ENCODE data around the gene CPZ.

Gene CPZ

DNA sequence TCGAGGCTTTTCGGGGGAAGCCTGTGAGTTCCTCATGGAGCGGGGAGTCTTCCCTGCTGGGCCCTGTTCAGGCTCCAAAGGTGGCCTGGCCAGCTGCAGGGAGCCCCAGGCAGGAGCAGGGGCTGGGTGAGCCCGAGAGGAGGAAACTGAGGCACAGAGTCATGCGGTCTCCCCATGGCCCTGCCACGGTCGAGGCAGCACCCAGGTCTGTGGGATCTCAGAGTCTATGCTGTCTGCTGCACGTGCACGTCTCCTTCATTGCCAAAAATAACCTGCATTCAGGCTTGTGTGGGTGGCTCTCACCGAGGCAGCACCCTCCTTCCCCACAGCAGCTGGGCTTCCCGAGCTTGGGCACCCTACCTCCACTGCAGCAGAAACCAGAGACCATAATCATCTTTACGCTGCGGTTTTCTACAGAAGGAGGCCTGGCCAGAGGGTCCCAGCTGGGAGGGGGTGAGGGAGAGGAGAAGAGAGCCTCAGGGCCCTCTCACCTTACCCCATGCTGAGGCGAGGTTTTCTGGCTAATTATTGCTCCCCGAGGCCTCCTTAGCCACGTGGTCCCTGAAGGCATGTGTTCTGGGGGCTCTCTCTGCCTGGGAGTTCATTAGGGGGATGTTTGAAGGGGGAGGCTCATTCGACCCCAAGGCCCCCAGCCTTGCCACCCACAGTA, 64.3 kb downstream of the CPZ start:
- FAIRE-seq, result no peak

DNA sequence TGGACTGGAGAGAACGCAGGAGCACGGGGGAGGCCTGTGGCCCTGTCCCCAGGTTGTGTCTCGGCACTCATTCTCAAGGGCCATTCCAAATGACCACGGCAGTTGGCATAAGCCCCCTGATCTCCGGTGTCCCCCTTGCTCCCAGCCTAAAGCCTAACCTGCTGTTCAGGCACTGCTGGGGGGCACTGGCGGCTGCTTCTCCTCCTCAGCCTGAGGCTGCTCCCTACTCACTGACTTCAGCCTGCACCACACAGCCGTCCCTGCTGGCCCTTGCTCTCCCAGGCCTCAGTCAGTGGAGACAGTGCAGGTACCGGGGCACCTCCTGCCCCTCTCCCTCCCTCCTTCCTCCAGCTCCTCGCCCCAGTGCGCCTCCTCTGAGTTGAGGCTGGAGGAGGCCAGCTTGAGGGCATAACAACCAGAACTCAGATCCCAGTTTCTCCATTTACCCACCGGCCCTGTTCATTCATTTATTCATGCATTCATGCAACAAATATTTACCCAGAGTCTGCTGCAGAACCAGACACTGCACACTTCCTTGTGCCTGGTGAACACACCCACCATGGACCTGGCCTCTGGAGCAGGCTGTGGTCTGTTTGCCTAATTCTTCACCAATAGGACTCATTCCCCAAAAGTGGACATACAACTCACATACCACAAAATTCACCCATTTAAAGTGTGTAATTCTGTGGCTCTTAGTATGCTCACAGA, 65.0 kb downstream of the CPZ start:
- FAIRE-seq, result no peak

- no peak for FAIRE-seq
Observed at GRCh38 chr4:8662776-8663175, 70.2 kb downstream of the CPZ start.

- FAIRE-seq, result no peak
Observed at GRCh38 chr4:8664031-8664805, 71.7 kb downstream of the CPZ start.

- no peak for FAIRE-seq
Observed at GRCh38 chr4:8664976-8665375, 72.4 kb downstream of the CPZ start.

- FAIRE-seq, result no peak
Observed at GRCh38 chr4:8665406-8666360, 73.1 kb downstream of the CPZ start.

- no peak for FAIRE-seq
Observed at GRCh38 chr4:8666581-8666980, 74.0 kb downstream of the CPZ start.

All from colon (tissue), 2 donors.